ENCODE measurements around the gene MSI2.

Gene MSI2

DNA sequence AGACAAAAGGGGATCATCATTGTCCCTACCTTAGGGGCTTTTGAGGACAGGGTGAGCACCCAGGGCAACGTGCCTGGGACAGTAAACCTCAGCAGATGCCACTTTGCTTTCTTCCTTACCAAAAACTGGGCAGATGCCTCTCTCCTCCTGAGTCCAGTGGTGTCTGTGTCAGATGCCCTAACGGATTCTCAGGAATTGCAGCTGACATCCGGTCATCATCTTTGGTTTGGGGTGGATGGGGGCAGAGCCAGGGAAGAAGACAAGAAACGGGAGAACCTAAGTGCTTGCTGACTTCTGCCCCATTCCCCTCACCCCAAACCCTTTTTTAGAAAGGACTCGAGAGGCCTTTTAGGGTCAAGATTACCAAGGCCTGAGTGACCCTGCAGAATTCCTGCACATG is 187.5 kb downstream of the MSI2 start:
- no peak overlapping the region for H3K4me3 ChIP-seq (ENCODE audit: low read depth, low read length)
- no peak for DNase-seq (ENCODE audit: low read depth)
- TF ChIP-seq, protein P1, sequence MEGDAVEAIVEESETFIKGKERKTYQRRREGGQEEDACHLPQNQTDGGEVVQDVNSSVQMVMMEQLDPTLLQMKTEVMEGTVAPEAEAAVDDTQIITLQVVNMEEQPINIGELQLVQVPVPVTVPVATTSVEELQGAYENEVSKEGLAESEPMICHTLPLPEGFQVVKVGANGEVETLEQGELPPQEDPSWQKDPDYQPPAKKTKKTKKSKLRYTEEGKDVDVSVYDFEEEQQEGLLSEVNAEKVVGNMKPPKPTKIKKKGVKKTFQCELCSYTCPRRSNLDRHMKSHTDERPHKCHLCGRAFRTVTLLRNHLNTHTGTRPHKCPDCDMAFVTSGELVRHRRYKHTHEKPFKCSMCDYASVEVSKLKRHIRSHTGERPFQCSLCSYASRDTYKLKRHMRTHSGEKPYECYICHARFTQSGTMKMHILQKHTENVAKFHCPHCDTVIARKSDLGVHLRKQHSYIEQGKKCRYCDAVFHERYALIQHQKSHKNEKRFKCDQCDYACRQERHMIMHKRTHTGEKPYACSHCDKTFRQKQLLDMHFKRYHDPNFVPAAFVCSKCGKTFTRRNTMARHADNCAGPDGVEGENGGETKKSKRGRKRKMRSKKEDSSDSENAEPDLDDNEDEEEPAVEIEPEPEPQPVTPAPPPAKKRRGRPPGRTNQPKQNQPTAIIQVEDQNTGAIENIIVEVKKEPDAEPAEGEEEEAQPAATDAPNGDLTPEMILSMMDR (conservative IDR thresholded peaks at IDR 0.05; ENCODE audit: low read depth, low read length), result no peak

DNA sequence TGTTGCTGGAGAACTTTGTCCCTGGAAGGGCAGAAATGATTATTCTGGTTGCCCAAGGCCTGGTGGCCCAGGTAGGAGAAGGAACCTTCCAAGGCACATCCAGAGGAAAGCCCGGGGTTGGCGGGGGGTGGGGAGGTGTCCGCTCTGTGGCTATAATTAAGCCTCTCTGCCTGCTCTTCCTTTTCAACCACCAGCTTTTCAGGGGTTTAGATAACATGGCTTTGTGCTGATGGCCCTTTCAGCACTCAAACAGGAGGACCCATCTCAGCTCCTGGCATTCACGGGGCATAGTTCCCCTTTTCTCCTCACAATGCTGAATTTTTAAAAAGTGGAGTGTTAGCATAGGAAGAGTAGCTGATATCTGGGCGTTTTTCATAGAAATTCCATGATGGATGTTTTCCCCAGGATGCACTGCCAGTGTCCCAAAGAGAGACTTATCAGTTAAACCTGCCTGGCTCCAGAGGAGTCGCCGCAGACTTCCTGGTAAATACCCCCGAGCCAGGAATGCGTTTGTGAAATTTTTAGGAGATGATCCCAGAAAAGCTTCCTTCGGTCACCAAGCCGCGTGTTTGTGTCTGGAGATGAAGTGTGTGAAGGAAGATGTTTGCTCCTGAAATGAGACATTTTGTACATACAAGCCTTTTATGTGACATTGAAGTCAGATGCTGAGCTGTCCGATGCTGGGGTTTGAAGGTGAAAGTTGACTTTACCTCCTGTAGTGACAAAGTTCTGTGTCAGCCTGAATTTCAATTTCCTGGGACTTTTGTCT is 188.5 kb downstream of the MSI2 start:
- TF ChIP-seq, protein P1 (conservative IDR thresholded peaks at IDR 0.05; ENCODE audit: low read depth, low read length), result no peak
- no peak overlapping the region for H3K4me3 ChIP-seq (ENCODE audit: low read depth, low read length)
- DNase-seq (ENCODE audit: low read depth), result no peak

DNA sequence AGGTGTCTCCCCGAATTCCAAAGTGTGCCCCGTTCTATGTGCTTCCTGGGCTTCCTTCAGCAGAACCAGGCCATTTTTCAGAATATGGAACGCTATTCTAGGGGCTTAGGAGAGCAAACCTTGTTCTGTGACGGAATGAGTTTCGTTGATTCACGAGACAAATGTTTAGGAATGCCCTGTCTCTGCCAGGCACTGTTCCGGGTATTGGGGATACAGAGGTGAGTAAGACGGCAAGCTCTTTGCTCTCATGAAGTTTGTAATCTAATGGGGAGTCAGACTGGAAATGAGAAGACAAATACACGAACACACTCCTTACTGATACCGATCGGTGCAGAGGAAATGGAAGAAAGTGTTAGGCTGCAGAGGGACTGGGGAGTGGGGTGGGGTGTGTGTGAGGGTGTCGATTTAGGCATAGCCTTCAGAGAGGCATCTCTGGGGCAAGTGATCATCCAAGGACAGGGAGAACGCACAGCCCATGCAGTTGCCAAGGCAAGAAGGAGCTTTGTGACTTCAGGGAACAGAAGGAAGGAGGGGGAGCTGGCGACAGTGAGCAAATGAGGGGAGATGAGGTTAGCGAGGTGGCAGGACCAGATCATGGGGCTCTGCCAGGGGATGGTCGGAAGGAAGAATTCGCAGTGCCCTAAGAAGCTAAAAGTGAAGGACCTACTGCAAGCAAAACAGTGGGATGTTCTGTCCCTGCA is 189.6 kb downstream of the MSI2 start:
- TF ChIP-seq, protein P1 (conservative IDR thresholded peaks at IDR 0.05; ENCODE audit: low read depth, low read length), result no peak
- H3K4me3 ChIP-seq (ENCODE audit: low read depth, low read length), result no peak overlapping the region

DNA sequence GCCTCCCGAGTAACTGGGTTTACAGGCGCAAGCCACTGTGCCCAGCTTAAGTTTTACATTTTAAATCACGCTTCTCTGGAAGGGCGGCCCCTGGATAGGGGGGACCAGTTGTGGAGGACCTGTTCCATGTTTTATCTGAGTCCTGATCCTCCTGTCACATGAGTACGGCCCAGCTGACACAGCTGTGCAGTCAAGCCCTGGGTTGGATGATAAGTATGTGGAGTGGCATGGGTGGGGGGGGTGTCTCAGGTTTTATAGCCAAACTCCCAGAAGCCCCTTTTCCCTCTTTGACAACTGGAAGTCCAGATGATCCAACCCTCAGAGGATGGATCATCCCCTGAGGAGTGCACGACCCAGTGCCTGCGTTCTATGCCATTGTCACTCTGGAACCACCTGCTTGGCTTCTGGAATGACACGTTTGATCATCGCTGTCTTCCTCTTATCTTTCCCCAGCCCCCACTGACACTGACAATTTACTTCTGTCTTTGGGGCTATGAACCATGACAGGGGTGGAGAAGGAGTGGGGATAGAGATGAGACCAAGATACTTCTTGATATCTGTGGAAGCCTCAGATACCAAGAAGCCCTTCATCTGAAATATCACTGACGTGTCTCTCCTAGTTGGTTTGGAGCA is 191.2 kb downstream of the MSI2 start:
- no peak overlapping the region for H3K4me3 ChIP-seq (ENCODE audit: low read depth, low read length)
- TF ChIP-seq, protein P1 (conservative IDR thresholded peaks at IDR 0.05; ENCODE audit: low read depth, low read length), result no peak
- no peak for DNase-seq (ENCODE audit: low read depth)

More for the DNA sequence above, 189.6 kb downstream of the MSI2 start:
- no peak for DNase-seq (ENCODE audit: low read depth)

DNA sequence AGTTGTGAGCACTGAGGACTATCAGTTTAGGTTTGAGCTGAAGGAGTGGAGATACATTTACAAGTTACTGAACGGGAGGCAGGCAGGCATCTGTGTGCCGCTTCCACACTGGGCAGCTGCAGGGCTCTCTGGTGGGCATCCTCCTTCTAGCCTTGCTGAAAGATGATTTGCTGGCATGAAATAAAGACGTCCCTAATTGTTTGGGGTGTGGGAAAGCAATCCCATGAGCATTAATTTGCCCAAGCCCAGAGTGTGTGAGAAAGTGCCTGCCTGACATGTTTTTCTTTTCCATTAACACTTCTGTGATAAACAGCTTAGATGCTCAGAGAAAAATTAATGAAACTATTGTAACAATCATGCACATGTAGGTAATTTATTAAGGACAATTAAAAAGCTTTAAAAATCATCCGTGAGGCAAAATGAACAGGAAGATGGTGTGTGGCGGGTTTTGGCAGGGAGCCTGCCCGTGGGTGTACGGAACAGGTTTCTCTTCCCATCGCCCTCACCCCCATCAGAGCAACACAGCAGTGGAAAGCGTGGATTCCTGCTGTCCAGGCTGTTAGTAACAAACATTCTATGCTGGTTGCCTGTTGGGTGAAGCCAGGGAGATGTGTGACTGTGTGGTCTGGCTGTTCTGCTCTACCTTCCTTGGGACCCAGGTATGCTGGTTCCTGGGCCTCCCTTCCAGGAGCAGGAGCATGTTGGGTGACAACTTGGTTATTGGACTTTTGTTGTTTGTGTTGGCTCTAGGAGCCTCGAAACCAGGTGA is 191.9 kb downstream of the MSI2 start:
- DNase-seq (ENCODE audit: low read depth), result no peak
- H3K4me3 ChIP-seq (ENCODE audit: low read depth, low read length), result no peak overlapping the region
- TF ChIP-seq, protein P1 (conservative IDR thresholded peaks at IDR 0.05; ENCODE audit: low read depth, low read length), result no peak

DNA sequence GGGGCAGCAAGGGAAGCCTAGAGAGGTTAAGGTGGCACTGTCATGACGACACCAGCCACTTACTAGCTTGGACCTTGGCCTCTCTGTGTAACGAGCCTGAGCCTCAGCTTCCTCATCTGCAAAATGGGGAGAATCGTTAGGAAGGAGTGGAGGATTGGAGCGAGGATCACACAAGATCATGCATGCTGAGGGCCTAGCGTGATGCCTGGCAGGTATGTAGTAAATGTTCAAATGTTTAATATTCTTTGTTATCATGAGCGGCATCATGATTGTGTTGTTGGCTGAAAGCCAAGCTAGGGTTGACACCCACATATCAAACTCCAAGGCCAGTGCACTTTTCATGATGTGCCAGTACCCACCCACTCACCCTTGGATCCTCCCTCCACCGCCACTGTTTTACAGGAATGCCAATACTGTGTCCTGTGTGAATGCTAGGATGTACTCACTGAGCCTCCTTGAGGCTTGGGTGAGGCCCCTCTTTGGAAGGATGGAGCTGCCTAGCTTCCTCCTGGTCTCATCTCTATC is 192.5 kb downstream of the MSI2 start:
- no peak overlapping the region for H3K4me3 ChIP-seq (ENCODE audit: low read depth, low read length)
- TF ChIP-seq, protein P1 (conservative IDR thresholded peaks at IDR 0.05; ENCODE audit: low read depth, low read length), result no peak
- DNase-seq (ENCODE audit: low read depth), result no peak

All from choroid plexus epithelial cell (primary cell).